GM21390 (cell line): ENCODE data around the gene AGPAT3.

Experiments
- ATAC-seq: cut with Tn5 transposase; IDR thresholded peaks from one replicate; pipeline ENCODE4 v1.9.1; 2021; ENCODE audit not compliant: unreplicated experiment

AGPAT3 gene

GRCh38 chr21:43905726-43906455 lies 40.9 kb downstream of the AGPAT3 start:
- ATAC-seq = no peak

- no peak for ATAC-seq
Measured at GRCh38 chr21:43906585-43907370, 41.8 kb downstream of the AGPAT3 start.

- no peak for ATAC-seq
Measured at GRCh38 chr21:43907751-43908150, 42.7 kb downstream of the AGPAT3 start.

GRCh38 chr21:43908167-43908566 lies 43.1 kb downstream of the AGPAT3 start:
- no peak for ATAC-seq

- ATAC-seq = no peak
Measured at GRCh38 chr21:43909741-43910400, 44.8 kb downstream of the AGPAT3 start.

- ATAC-seq = no peak
Measured at GRCh38 chr21:43910460-43910859, 45.4 kb downstream of the AGPAT3 start.

- ATAC-seq = no peak
Measured at GRCh38 chr21:43911015-43911934, 46.3 kb downstream of the AGPAT3 start.

GRCh38 chr21:43911935-43912487 lies 47.0 kb downstream of the AGPAT3 start:
- ATAC-seq = no peak

- no peak for ATAC-seq
Measured at GRCh38 chr21:43912500-43912899, 47.5 kb downstream of the AGPAT3 start.

- ATAC-seq = no peak
Measured at GRCh38 chr21:43912910-43913309, 47.9 kb downstream of the AGPAT3 start.

- ATAC-seq = no peak
Measured at GRCh38 chr21:43913928-43914327, 48.9 kb downstream of the AGPAT3 start.

GRCh38 chr21:43916076-43916475 lies 51.1 kb downstream of the AGPAT3 start:
- no peak for ATAC-seq

GRCh38 chr21:43916691-43917514 lies 51.9 kb downstream of the AGPAT3 start:
- peak; percentile 59 for ATAC-seq

GRCh38 chr21:43917515-43918384 lies 52.7 kb downstream of the AGPAT3 start:
- no peak for ATAC-seq

- no peak for ATAC-seq
Measured at GRCh38 chr21:43918385-43918947, 53.4 kb downstream of the AGPAT3 start.

- ATAC-seq = no peak
Measured at GRCh38 chr21:43919283-43919682, 54.3 kb downstream of the AGPAT3 start.

GRCh38 chr21:43919871-43920801 lies 55.1 kb downstream of the AGPAT3 start:
- no peak for ATAC-seq
